VCaP (cell line): ENCODE data around the gene SIRPB2.
"Not testable (repeated sequence)": the region's sequence is repeated elsewhere in the genome, so short reads cannot be mapped to it uniquely, and the experiment has no call there.

ENCODE experiments used
- H3K27ac ChIP-seq: fragments of 450-650 bp; 2 replicates; pipeline ENCODE4 v1.5.1; 2017
- CTCF ChIP-seq: fragments of 450-650 bp; conservative IDR thresholded peaks from 2 replicates; pipeline ENCODE4 v1.5.1; 2017; ENCODE audit warnings: mild to moderate bottlenecking, moderate library complexity

SIRPB2 gene

GRCh38 chr20:1499528-1500420 lies 8.6 kb upstream of the SIRPB2 start:
- no peak for TF ChIP-seq CTCF
- no peak overlapping the region for H3K27ac ChIP-seq

- H3K27ac ChIP-seq: not testable (repeated sequence)
These were observed 6.2 kb upstream of the SIRPB2 start for GRCh38 chr20:1497371-1497770.

GRCh38 chr20:1496930-1497329 lies 5.7 kb upstream of the SIRPB2 start:
- H3K27ac ChIP-seq: no peak overlapping the region
- TF ChIP-seq CTCF: no peak

- no peak for TF ChIP-seq CTCF
- no peak overlapping the region for H3K27ac ChIP-seq
These were observed 3.2 kb upstream of the SIRPB2 start for GRCh38 chr20:1494436-1494835.

GRCh38 chr20:1493536-1493935 lies 2.3 kb upstream of the SIRPB2 start:
- no peak for TF ChIP-seq CTCF
- no peak overlapping the region for H3K27ac ChIP-seq

- no peak overlapping the region for H3K27ac ChIP-seq
- no peak for TF ChIP-seq CTCF
These were observed 831 bp upstream of the SIRPB2 start for GRCh38 chr20:1491860-1492642.

- TF ChIP-seq CTCF: no peak
- no peak overlapping the region for H3K27ac ChIP-seq
These were observed 501 bp downstream of the SIRPB2 start for GRCh38 chr20:1490643-1491195.
